Mesenchymal stem cell (in vitro differentiated cells and primary cell): ENCODE results near the gene AMMECR1.
A peak's percentile ranks its signal among the peaks of the same experiment; 100 is the strongest.
"Not testable (repeated sequence)": the region's sequence is repeated elsewhere in the genome, so short reads cannot be mapped to it uniquely, and the experiment has no call there.

ENCODE experiments used
- DNase-seq: peaks from one replicate; pipeline ENCODE4 v3.0.0-alpha.2; 2013
- H2AFZ ChIP-seq: one replicate; pipeline ENCODE4 v1.6.1; 2013; ENCODE audit warnings: low read depth, mild to moderate bottlenecking, control low read depth, inconsistent platforms, low read length, moderate library complexity
- H2AK5ac ChIP-seq: 2 replicates; pipeline ENCODE4 v1.6.1; 2013; ENCODE audit warnings: low read length, moderate library complexity, mild to moderate bottlenecking, inconsistent platforms; ENCODE audit not compliant: severe bottlenecking
- H2BK120ac ChIP-seq: one replicate; pipeline ENCODE4 v1.6.1; 2013; ENCODE audit warnings: low read depth, mild to moderate bottlenecking, inconsistent platforms, low read length, moderate library complexity
- H2BK12ac ChIP-seq, 2 experiments: one replicate each; pipeline ENCODE4 v1.6.1; 2013; ENCODE audit warnings: inconsistent platforms in 2 of 2, low read length in 2 of 2, mild to moderate bottlenecking in 2 of 2, moderate library complexity in 2 of 2, control low read depth in 1 of 2
- H2BK15ac ChIP-seq: one replicate; pipeline ENCODE4 v1.6.1; 2013; ENCODE audit warnings: mild to moderate bottlenecking, low read depth, inconsistent platforms; ENCODE audit not compliant: poor library complexity, severe bottlenecking
- H2BK5ac ChIP-seq: 2 replicates; pipeline ENCODE4 v1.6.1; 2013; ENCODE audit warnings: low read depth, mild to moderate bottlenecking, low read length, control low read depth, inconsistent platforms; ENCODE audit not compliant: poor library complexity, severe bottlenecking
- H3K14ac ChIP-seq, 2 experiments: one replicate each; pipeline ENCODE4 v1.6.1; 2013; ENCODE audit warnings: inconsistent platforms in 2 of 2, low read length in 2 of 2, control low read depth in 1 of 2, mild to moderate bottlenecking in 1 of 2, moderate library complexity in 1 of 2
- H3K18ac ChIP-seq, 2 experiments: one replicate each; pipeline ENCODE4 v1.6.1; 2013; ENCODE audit warnings: inconsistent platforms in 2 of 2, low read length in 2 of 2, control low read depth in 1 of 2, low read depth in 1 of 2, mild to moderate bottlenecking in 1 of 2
- H3K23ac ChIP-seq, 2 experiments: one replicate each; pipeline ENCODE4 v1.6.1; 2013; ENCODE audit warnings: inconsistent platforms in 2 of 2, low read length in 2 of 2, mild to moderate bottlenecking in 2 of 2, moderate library complexity in 2 of 2, control low read depth in 1 of 2
- H3K27ac ChIP-seq: 2 replicates; pipeline ENCODE4 v1.5.1; 2013; ENCODE audit warnings: mild to moderate bottlenecking, moderate library complexity, low read length, control low read depth, inconsistent platforms; ENCODE audit not compliant: poor library complexity, severe bottlenecking
- H3K27me3 ChIP-seq, 2 experiments: 2 replicates each; pipeline versions ENCODE4 v1.6.1 to v1.7.0; 2013; ENCODE audit warnings: low read length in 2 of 2, mild to moderate bottlenecking in 2 of 2, moderate library complexity in 2 of 2, control low read depth in 1 of 2, inconsistent platforms in 1 of 2; ENCODE audit not compliant: control insufficient read depth in 1 of 2, insufficient read depth in 1 of 2
- H3K36me3 ChIP-seq, 2 experiments: 2 replicates each; pipeline versions ENCODE4 v1.6.1 to v1.7.0; 2013; ENCODE audit warnings: low read length in 2 of 2, control low read depth in 1 of 2, inconsistent platforms in 1 of 2, low read depth in 1 of 2, mild to moderate bottlenecking in 1 of 2; ENCODE audit not compliant: insufficient read depth in 2 of 2, control insufficient read depth in 1 of 2
- H3K4ac ChIP-seq, 2 experiments: one replicate each; pipeline ENCODE4 v1.6.1; 2013; ENCODE audit warnings: inconsistent platforms in 2 of 2, low read length in 2 of 2, mild to moderate bottlenecking in 2 of 2, moderate library complexity in 2 of 2, control low read depth in 1 of 2, low read depth in 1 of 2
- H3K4me1 ChIP-seq: 2 replicates; pipeline ENCODE4 v1.6.1; 2013; ENCODE audit warnings: low read depth, low read length, control low read depth; ENCODE audit not compliant: control insufficient read depth, insufficient read depth
- H3K4me2 ChIP-seq: 2 replicates; pipeline ENCODE4 v1.6.1; 2013; ENCODE audit warnings: low read length, mild to moderate bottlenecking, inconsistent platforms; ENCODE audit not compliant: poor library complexity, severe bottlenecking
- H3K4me3 ChIP-seq, 2 experiments: 2 replicates each; pipeline versions ENCODE4 v1.5.1 to v1.7.0; 2013; ENCODE audit warnings: low read length in 2 of 2, mild to moderate bottlenecking in 2 of 2, control low read depth in 1 of 2, low read depth in 1 of 2; ENCODE audit not compliant: insufficient read depth in 1 of 2
- H3K79me1 ChIP-seq: replicated peaks from 2 replicates; pipeline ENCODE4 v1.6.1; 2013; ENCODE audit warnings: mild to moderate bottlenecking, control low read depth, low read length, inconsistent platforms; ENCODE audit not compliant: poor library complexity, severe bottlenecking
- H3K9ac ChIP-seq: 2 replicates; pipeline ENCODE4 v1.7.0; 2013; ENCODE audit warnings: mild to moderate bottlenecking, low read length, moderate library complexity
- H3K9me3 ChIP-seq: 2 replicates; pipeline ENCODE4 v1.7.0; 2013; ENCODE audit warnings: mild to moderate bottlenecking, low read length; ENCODE audit not compliant: control insufficient read depth
- H4K8ac ChIP-seq: one replicate; pipeline ENCODE4 v1.6.1; 2013; ENCODE audit warnings: inconsistent platforms, mild to moderate bottlenecking, low read length, moderate library complexity
- H4K91ac ChIP-seq: one replicate; pipeline ENCODE4 v1.6.1; 2013; ENCODE audit warnings: mild to moderate bottlenecking, low read length, inconsistent platforms
- WGBS: methylation state at CpG from one replicate; pipeline ENCODE4 v1.1.7; 2013; ENCODE audit warnings: mixed read lengths; 5-methylcytosine and 5-hydroxymethylcytosine counted together

AMMECR1 gene

DNA sequence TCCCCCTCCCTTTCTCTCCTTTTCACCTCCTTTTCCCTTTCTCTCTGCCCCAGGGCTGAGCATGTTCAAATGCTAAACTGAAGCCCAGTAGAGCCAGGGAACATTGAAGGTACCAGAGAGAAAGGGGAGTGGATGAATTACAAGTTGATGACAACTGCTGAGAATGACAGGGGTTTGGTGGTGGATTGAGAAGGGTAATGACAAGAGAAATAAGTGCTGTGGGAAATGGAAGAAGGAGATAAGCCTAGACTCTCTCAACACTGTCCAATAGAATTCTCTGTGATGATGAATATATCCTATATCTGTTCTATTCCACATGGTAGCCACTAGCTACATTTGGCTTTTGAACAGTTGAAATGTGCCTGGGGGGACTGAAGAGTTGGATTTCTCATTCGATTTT is 160.4 kb downstream of the AMMECR1 start:
- H3K36me3 ChIP-seq = no peaks in the 10 kb centered on the region
- H3K27ac ChIP-seq = no peak overlapping the region
- no peak overlapping the region for H2AK5ac ChIP-seq
- H3K4me3 ChIP-seq = no peak overlapping the region
- no peak overlapping the region for H3K9ac ChIP-seq
- peaks cover 4% of the 10 kb centered on the region for H3K4me1 ChIP-seq
- peaks cover 3% of the 10 kb centered on the region for H3K79me1 ChIP-seq
- no peak overlapping the region for H2BK5ac ChIP-seq
- H3K4ac ChIP-seq = no peak overlapping the region
- H4K91ac ChIP-seq = no peak overlapping the region
- no peak overlapping the region for H3K14ac ChIP-seq
- no peak overlapping the region for H3K4me2 ChIP-seq
- H2BK15ac ChIP-seq = no peak overlapping the region
- no peak overlapping the region for H3K23ac ChIP-seq
- WGBS = 100% methylated on average over 1 of the region's 1 CpG
- H2BK12ac ChIP-seq = no peak overlapping the region
- peak overlapping the region in 1 of 2 experiments; percentile 4 for H3K18ac ChIP-seq
- H3K27me3 ChIP-seq = peaks cover 0 to 34% of the 10 kb centered on the region in 2 experiments
- H4K8ac ChIP-seq = no peak overlapping the region
- H2AFZ ChIP-seq = no peak overlapping the region
- H2BK120ac ChIP-seq = no peak overlapping the region
- no peaks in the 10 kb centered on the region for H3K9me3 ChIP-seq
- no peak for DNase-seq

DNA sequence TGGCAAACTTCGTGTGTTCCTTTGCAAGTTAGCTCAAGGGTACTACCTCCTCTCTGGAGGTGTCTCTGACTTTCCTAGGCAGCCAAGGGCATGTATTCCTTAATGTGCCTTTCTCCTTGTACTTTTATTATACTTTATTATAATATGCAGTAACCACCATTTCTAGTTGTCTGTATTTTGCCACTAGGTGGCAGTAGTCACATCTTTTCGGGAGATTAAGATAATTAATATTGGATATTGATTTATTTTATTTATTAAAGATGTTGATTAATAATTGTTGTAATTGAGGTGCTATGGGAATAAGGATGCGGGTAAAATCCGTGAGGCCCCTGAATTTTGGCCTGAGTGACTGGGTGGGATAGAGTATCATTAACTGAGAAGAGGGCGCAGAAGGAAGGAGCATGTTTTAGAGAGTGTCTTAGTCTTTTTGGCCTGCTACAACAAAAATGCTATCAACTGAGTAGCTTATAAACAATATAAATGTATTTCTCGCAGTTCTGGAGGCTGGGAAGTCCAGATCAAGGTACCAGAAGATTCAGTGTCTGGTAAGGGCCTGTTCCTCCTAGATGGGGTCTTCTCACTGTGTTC is 161.6 kb downstream of the AMMECR1 start:
- H2AK5ac ChIP-seq = no peak overlapping the region

DNA sequence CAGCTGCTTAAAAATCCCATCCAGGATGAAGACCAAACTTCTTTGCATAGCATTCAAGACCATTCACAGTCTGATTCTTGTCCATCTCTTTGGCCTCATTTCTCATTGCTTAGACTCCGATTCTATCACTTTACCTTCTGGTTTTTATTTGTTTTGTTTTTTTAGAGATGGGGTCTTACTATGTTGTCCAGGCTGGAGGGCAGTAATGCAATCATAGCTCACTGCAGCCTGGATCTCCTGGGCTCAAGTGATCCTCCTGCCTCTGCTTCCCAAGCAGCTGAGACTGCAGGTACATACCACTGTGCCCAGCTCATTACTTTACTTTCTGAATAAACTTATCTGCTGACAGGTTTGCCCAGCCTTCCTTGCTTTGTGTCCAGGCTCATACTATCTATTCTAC is 162.1 kb downstream of the AMMECR1 start:
- Histone ChIP-seq H3K9me3 (no peaks in the 10 kb centered on the region), H3K4me2 (no peak overlapping the region), H3K23ac (no peak overlapping the region), H3K27ac (no peak overlapping the region), H3K4me1 (peaks cover 3% of the 10 kb centered on the region), H3K79me1 (no peaks in the 10 kb centered on the region), H2AFZ (no peak overlapping the region), H3K14ac (no peak overlapping the region), H2BK5ac (no peak overlapping the region), H3K9ac (no peak overlapping the region), H3K4ac (no peak overlapping the region), H2AK5ac (no peak overlapping the region), H3K18ac (no peak overlapping the region), H2BK15ac (no peak overlapping the region), H4K8ac (no peak overlapping the region), H2BK12ac (no peak overlapping the region), H3K36me3 (no peaks in the 10 kb centered on the region), H3K27me3 (peaks cover 0 to 31% of the 10 kb centered on the region in 2 experiments), H4K91ac (no peak overlapping the region), H3K4me3 (no peak overlapping the region), H2BK120ac (no peak overlapping the region)
- no peak for DNase-seq
- WGBS = no CpG with 5 or more reads among the region's 1 CpG

More for the DNA sequence above, 161.6 kb downstream of the AMMECR1 start:
- H4K91ac ChIP-seq = no peak overlapping the region
- H3K27me3 ChIP-seq = peaks cover 0 to 27% of the 10 kb centered on the region in 2 experiments
- no peak overlapping the region for H2BK15ac ChIP-seq
- no peak overlapping the region for H3K23ac ChIP-seq
- H3K36me3 ChIP-seq = no peaks in the 10 kb centered on the region
- no peak overlapping the region for H3K4me3 ChIP-seq
- 64% methylated on average over 3 of the region's 6 CpGs for WGBS
- no peak overlapping the region for H3K18ac ChIP-seq
- H2BK12ac ChIP-seq = no peak overlapping the region
- no peak overlapping the region for H3K27ac ChIP-seq
- H3K14ac ChIP-seq = no peak overlapping the region
- no peak overlapping the region for H4K8ac ChIP-seq
- H3K4me2 ChIP-seq = no peak overlapping the region
- peaks cover 4% of the 10 kb centered on the region for H3K4me1 ChIP-seq
- H2BK5ac ChIP-seq = no peak overlapping the region
- H3K9ac ChIP-seq = no peak overlapping the region
- H3K79me1 ChIP-seq = no peaks in the 10 kb centered on the region
- H3K4ac ChIP-seq = no peak overlapping the region
- no peak overlapping the region for H2AFZ ChIP-seq
- no peak for DNase-seq
- no peaks in the 10 kb centered on the region for H3K9me3 ChIP-seq
- no peak overlapping the region for H2BK120ac ChIP-seq

DNA sequence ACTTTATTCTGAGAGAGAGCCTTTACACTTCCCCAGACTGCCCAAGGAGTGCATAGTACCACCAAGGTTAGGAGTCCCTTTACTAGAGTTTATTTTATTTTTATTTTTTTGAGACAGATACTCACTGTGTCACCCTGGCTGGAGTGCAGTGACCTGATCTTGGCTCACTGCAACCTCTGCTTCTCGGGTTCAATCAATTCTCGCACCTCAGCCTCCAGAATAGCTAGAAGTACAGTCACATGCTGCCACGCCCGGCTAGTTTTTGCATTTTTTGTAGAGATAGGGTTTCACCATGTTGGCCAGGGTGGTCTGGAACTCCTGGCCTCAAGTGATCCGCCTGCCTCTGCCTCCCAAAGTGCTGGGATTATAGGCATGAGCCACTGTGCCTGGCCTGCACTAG is 163.6 kb downstream of the AMMECR1 start:
- H3K18ac ChIP-seq, H3K36me3 ChIP-seq, H3K27ac ChIP-seq, H3K9me3 ChIP-seq, H4K8ac ChIP-seq, H4K91ac ChIP-seq, H3K4me3 ChIP-seq, H2BK5ac ChIP-seq, H3K79me1 ChIP-seq, H2BK120ac ChIP-seq, DNase-seq, H3K23ac ChIP-seq, H3K4me2 ChIP-seq, H2AK5ac ChIP-seq, H2BK15ac ChIP-seq, H2BK12ac ChIP-seq, H3K4ac ChIP-seq, H2AFZ ChIP-seq, H3K14ac ChIP-seq, H3K9ac ChIP-seq, H3K4me1 ChIP-seq: not testable (repeated sequence)
- H3K27me3 ChIP-seq = peaks cover 0 to 31% of the 10 kb centered on the region in 2 experiments
- 90% methylated on average over 5 of the region's 5 CpGs for WGBS
